Measurements from ENCODE around the gene PRKAR2B.
"Not testable (repeated sequence)": the region's sequence is repeated elsewhere in the genome, so short reads cannot be mapped to it uniquely, and the experiment has no call there.

GRCh38 chr7:107041764-107042163 lies 2.7 kb upstream of the PRKAR2B start:
- TF ChIP-seq CTCF, POLR2A (IDR thresholded peaks at IDR 0.05): not testable (repeated sequence)
